ENCODE results near the gene TXNDC15. TPM values are rescaled to one million over a fixed set of nuclear protein-coding genes. Genes with fewer than 3 reads are reported as not detected.

TXNDC15 gene
- total and polyA plus RNA-seq, 2 experiments from 2014 or later, result 73.5 to 184 TPM

- TF ChIP-seq CTCF (IDR thresholded peaks at IDR 0.05; ENCODE audit: low read depth, low read length), result no peak
- Histone ChIP-seq H3K9me3 (ENCODE audit: low read depth) (no peaks in the 10 kb centered on the region), H3K4me3 (no peak overlapping the region), H3K27me3 (no peaks in the 10 kb centered on the region), H3K27ac (no peak overlapping the region), H3K4me1 (ENCODE audit: low read depth) (no peaks in the 10 kb centered on the region), H3K36me3 (no peaks in the 10 kb centered on the region)
- DNase-seq (ENCODE audit: low read depth in 1 of 2, low spot score in 1 of 2), result no peak
Observed at GRCh38 chr5:134949316-134949715, 75.1 kb downstream of the TXNDC15 start.

Other genes with a start within 250 kb of the TXNDC15 start
- 53.6 and 60.2 TPM in 2 replicates for gene SAR1B, start 241.5 kb upstream of the TXNDC15 start, total RNA-seq
- 40.5 and 45.5 TPM in 2 replicates for gene SAR1B, start 241.5 kb upstream of the TXNDC15 start, polyA plus RNA-seq
- 9.3 and 9.9 TPM in 2 replicates for gene SEC24A, start 225.6 kb upstream of the TXNDC15 start, total RNA-seq
- 9.8 and 11.6 TPM in 2 replicates for gene SEC24A, start 225.6 kb upstream of the TXNDC15 start, polyA plus RNA-seq
- gene CAMLG, start 135.8 kb upstream of the TXNDC15 start, total RNA-seq, result 27.2 and 42.4 TPM in 2 replicates
- 22.7 and 28.4 TPM in 2 replicates for gene CAMLG, start 135.8 kb upstream of the TXNDC15 start, polyA plus RNA-seq
- 16.1 and 25.9 TPM in 2 replicates for gene DDX46, start 115.6 kb upstream of the TXNDC15 start, total RNA-seq
- 20.0 and 24.2 TPM in 2 replicates for gene DDX46, start 115.6 kb upstream of the TXNDC15 start, polyA plus RNA-seq
- 57.4 and 57.9 TPM in 2 replicates for gene C5orf24, start 28.4 kb upstream of the TXNDC15 start, total RNA-seq
- 49.5 and 62.5 TPM in 2 replicates for gene C5orf24, start 28.4 kb upstream of the TXNDC15 start, polyA plus RNA-seq
- gene PCBD2, start 30.8 kb downstream of the TXNDC15 start, total RNA-seq, result 6.4 and 9.8 TPM in 2 replicates
- gene PCBD2, start 30.8 kb downstream of the TXNDC15 start, polyA plus RNA-seq, result 13.0 and 15.3 TPM in 2 replicates
- 0.07 TPM in 1 of 2 replicates, not detected in the other for gene CATSPER3, start 93.5 kb downstream of the TXNDC15 start, total RNA-seq
- 0.26 and 1.6 TPM in 2 replicates for gene CATSPER3, start 93.5 kb downstream of the TXNDC15 start, polyA plus RNA-seq
- 0.07 TPM in 1 of 2 replicates, not detected in the other for gene PITX1, start 159.9 kb downstream of the TXNDC15 start, total RNA-seq
- 0.35 and 0.80 TPM in 2 replicates for gene PITX1, start 159.9 kb downstream of the TXNDC15 start, polyA plus RNA-seq

Measured in cardiac muscle cell (in vitro differentiated cells and primary cell).